CD4-positive, alpha-beta memory T cell (primary cell): ENCODE measurements around the gene TBL3. TPM values are rescaled to one million over a fixed set of nuclear protein-coding genes. Genes with fewer than 3 reads are reported as not detected.

Experiments used
- CTCF ChIA-PET: fragments of 350-600 bp; sonication (Branson Sonifier 250); formaldehyde crosslinking; loops from one replicate; lab custom pipeline; 2021; ENCODE audit warnings: inconsistent platforms; ENCODE audit not compliant: partially characterized antibody; lab: Charles Lee
- POLR2A ChIA-PET: fragments of 350-600 bp; sonication (Branson Sonifier 250); formaldehyde crosslinking; loops from one replicate; lab custom pipeline; 2021; ENCODE audit not compliant: partially characterized antibody; lab: Charles Lee
- DNase-seq, 5 donors: peaks; one replicate each; pipeline versions ENCODE4 v3.0.0 to v3.0.0-alpha.2; 2020 to 2022; ENCODE audit warnings: mixed read lengths in 1 of 5
- H3K27ac ChIP-seq: one replicate; pipeline ENCODE4 v1.7.0; 2013; ENCODE audit warnings: low read depth, low read length
- H3K27me3 ChIP-seq: 2 replicates; pipeline ENCODE4 v1.7.0; 2013; ENCODE audit warnings: mild to moderate bottlenecking, low read length, moderate library complexity; ENCODE audit not compliant: insufficient read depth
- H3K36me3 ChIP-seq: 2 replicates; pipeline ENCODE4 v1.7.0; 2013; ENCODE audit warnings: mild to moderate bottlenecking, low read length, moderate library complexity; ENCODE audit not compliant: insufficient read depth
- H3K4me1 ChIP-seq: 2 replicates; pipeline ENCODE4 v1.7.0; 2013; ENCODE audit warnings: mild to moderate bottlenecking, low read length, moderate library complexity; ENCODE audit not compliant: insufficient read depth
- H3K4me3 ChIP-seq, 2 donors: one replicate each; pipeline ENCODE4 v1.7.0; 2013; ENCODE audit warnings: low read length in 2 of 2, mild to moderate bottlenecking in 1 of 2
- H3K9me3 ChIP-seq, 2 donors: one replicate each; pipeline ENCODE4 v1.7.0; 2013; ENCODE audit warnings: low read length in 2 of 2, control low read depth in 1 of 2; ENCODE audit not compliant: control insufficient read depth in 1 of 2
- H3K27ac Mint-ChIP-seq, 7 donors: one replicate each; pipeline ENCODE4 v1.8.0; 2020 to 2021; ENCODE audit warnings: mixed read lengths in 7 of 7, mild to moderate bottlenecking in 6 of 7, inconsistent platforms in 3 of 7, moderate library complexity in 3 of 7
- H3K27me3 Mint-ChIP-seq, 2 donors: one replicate each; pipeline ENCODE4 v1.8.0; 2020 to 2021; ENCODE audit warnings: mixed read lengths in 2 of 2
- H3K36me3 Mint-ChIP-seq, 2 donors: one replicate each; pipeline ENCODE4 v1.8.0; 2020 to 2021; ENCODE audit warnings: mixed read lengths in 2 of 2, inconsistent platforms in 1 of 2, mild to moderate bottlenecking in 1 of 2
- H3K4me1 Mint-ChIP-seq, 4 donors: one replicate each; pipeline ENCODE4 v1.8.0; 2020 to 2021; ENCODE audit warnings: mixed read lengths in 4 of 4, mild to moderate bottlenecking in 1 of 4
- H3K4me3 Mint-ChIP-seq, 8 donors: one replicate each; pipeline ENCODE4 v1.8.0; 2020 to 2021; ENCODE audit warnings: mixed read lengths in 8 of 8, mild to moderate bottlenecking in 7 of 8, moderate library complexity in 6 of 8, inconsistent platforms in 3 of 8
- H3K9me3 Mint-ChIP-seq, 8 donors: one replicate each; pipeline ENCODE4 v1.8.0; 2020 to 2021; ENCODE audit warnings: mixed read lengths in 8 of 8, mild to moderate bottlenecking in 5 of 8, inconsistent platforms in 3 of 8, moderate library complexity in 1 of 8
- intact Hi-C: fragments of 100-400 bp; cut with micrococcal nuclease; formaldehyde crosslinking; loops from one replicate; pipeline ENCODE4 v1.15.1; 2023
- polyA plus RNA-seq, 2 donors: library from polyadenylated mRNA; unstranded; fragments of 300-500 nt; fragmentation: Illumina TruSeq; gene quantifications; one replicate each; pipeline ENCODE4 v1.2.3, GENCODE V29; 2021
- total RNA-seq, 2 experiments: library from RNA; stranded (reverse); gene quantifications; one replicate each; pipeline ENCODE4 v1.2.3, GENCODE V29; 2021

The TBL3 gene
- total and polyA plus RNA-seq, 4 experiments from 2014 or later, result 33.2 to 47.6 (median 39.5) TPM

- Histone ChIP-seq H3K36me3 (peaks cover 38% of the 10 kb centered on the region), H3K4me3 (no peak overlapping the region), H3K27me3 (no peaks in the 10 kb centered on the region), H3K27ac (no peak overlapping the region), H3K4me1 (peaks cover 7% of the 10 kb centered on the region), H3K9me3 (no peaks in the 10 kb centered on the region)
- Mint-ChIP-seq H3K27ac (no peak overlapping the region), H3K9me3 (no peaks in the 10 kb centered on the region), H3K4me3 (no peak overlapping the region), H3K36me3 (peaks cover 14 to 18% of the 10 kb centered on the region in 2 donors), H3K27me3 (no peaks in the 10 kb centered on the region), H3K4me1 (peaks cover 0 to 7% (median 0%) of the 10 kb centered on the region in 4 donors)
- POLR2A ChIA-PET, result interaction anchor here (0.6 kb wide), 1 partner anchor 33 kb away, joined by 3 read pairs; no protein-coding TSS in a partner anchor
- intact Hi-C loops, result no loop called here
- DNase-seq, result no peak
- CTCF ChIA-PET, result no interaction called here
Observed at GRCh38 chr16:1998852-1999801, 27.3 kb downstream of the TBL3 start.

- POLR2A ChIA-PET, result interaction anchor here (0.8 kb wide), 1 partner anchor 35 kb away, joined by 3 read pairs; the partner anchor contains the start of gene RPS2
Observed at GRCh38 chr16:1999866-2000514, 28.1 kb downstream of the TBL3 start.

GRCh38 chr16:2001035-2001434, 29.2 kb downstream of the TBL3 start:
- no peak overlapping the region for H3K4me3 Mint-ChIP-seq

More at GRCh38 chr16:1999866-2000514, 28.1 kb downstream of the TBL3 start:
- intact Hi-C loops, result no loop called here
- no peak overlapping the region for H3K4me3 ChIP-seq
- no peak for DNase-seq
- Mint-ChIP-seq H3K4me1 (peaks cover 0 to 12% (median 0%) of the 10 kb centered on the region in 4 donors), H3K27ac (no peak overlapping the region), H3K27me3 (no peaks in the 10 kb centered on the region), H3K9me3 (no peaks in the 10 kb centered on the region), H3K4me3 (no peak overlapping the region), H3K36me3 (peaks cover 14 to 20% of the 10 kb centered on the region in 2 donors)
- no peak overlapping the region for H3K27ac ChIP-seq
- peaks cover 12% of the 10 kb centered on the region for H3K4me1 ChIP-seq
- CTCF ChIA-PET, result no interaction called here
- peaks cover 38% of the 10 kb centered on the region for H3K36me3 ChIP-seq
- no peaks in the 10 kb centered on the region for H3K9me3 ChIP-seq
- H3K27me3 ChIP-seq, result no peaks in the 10 kb centered on the region

GRCh38 chr16:2001456-2002355, 29.9 kb downstream of the TBL3 start:
- intact Hi-C loops, result no loop called here
- Histone ChIP-seq H3K4me3 (no peak overlapping the region), H3K27me3 (no peaks in the 10 kb centered on the region), H3K27ac (no peak overlapping the region), H3K9me3 (no peaks in the 10 kb centered on the region), H3K36me3 (peaks cover 38% of the 10 kb centered on the region), H3K4me1 (peaks cover 17% of the 10 kb centered on the region)
- no peak overlapping the region for H3K27ac Mint-ChIP-seq
- ChIA-PET POLR2A (no interaction called here), CTCF (interaction anchor here (4.9 kb wide), 1 partner anchor 138 kb away, joined by 44 read pairs; no protein-coding TSS in a partner anchor)
- DNase-seq, result no peak
- H3K4me3 Mint-ChIP-seq, result no peak overlapping the region
- peaks cover 5 to 24% (median 9%) of the 10 kb centered on the region in 4 donors for H3K4me1 Mint-ChIP-seq
- peaks cover 14 to 20% of the 10 kb centered on the region in 2 donors for H3K36me3 Mint-ChIP-seq
- H3K9me3 Mint-ChIP-seq, result no peaks in the 10 kb centered on the region
- no peaks in the 10 kb centered on the region for H3K27me3 Mint-ChIP-seq

More at GRCh38 chr16:2001035-2001434, 29.2 kb downstream of the TBL3 start:
- Histone ChIP-seq H3K36me3 (peaks cover 38% of the 10 kb centered on the region), H3K4me3 (no peak overlapping the region), H3K4me1 (peaks cover 13% of the 10 kb centered on the region), H3K9me3 (no peaks in the 10 kb centered on the region), H3K27ac (no peak overlapping the region), H3K27me3 (no peaks in the 10 kb centered on the region)
- POLR2A ChIA-PET, result interaction anchor here (0.8 kb wide), 1 partner anchor 36 kb away, joined by 3 read pairs; the partner anchor contains the start of gene RPS2
- CTCF ChIA-PET, result no interaction called here
- H3K27me3 Mint-ChIP-seq, result no peaks in the 10 kb centered on the region
- DNase-seq, result no peak
- H3K36me3 Mint-ChIP-seq, result peaks cover 14 to 20% of the 10 kb centered on the region in 2 donors
- H3K9me3 Mint-ChIP-seq, result no peaks in the 10 kb centered on the region
- H3K4me1 Mint-ChIP-seq, result peaks cover 2 to 18% (median 4%) of the 10 kb centered on the region in 4 donors
- intact Hi-C loops, result no loop called here
- H3K27ac Mint-ChIP-seq, result peak overlapping the region in 1 of 7 donors; percentile 7

GRCh38 chr16:2002406-2003230, 30.8 kb downstream of the TBL3 start:
- no peaks in the 10 kb centered on the region for H3K9me3 Mint-ChIP-seq
- H3K9me3 ChIP-seq, result no peaks in the 10 kb centered on the region
- peak overlapping the region in 1 of 7 donors; percentile 24 for H3K27ac Mint-ChIP-seq
- peaks cover 26% of the 10 kb centered on the region for H3K4me1 ChIP-seq
- no peak overlapping the region for H3K4me3 ChIP-seq
- no peaks in the 10 kb centered on the region for H3K27me3 Mint-ChIP-seq
- no peaks in the 10 kb centered on the region for H3K27me3 ChIP-seq
- peaks cover 11 to 17% of the 10 kb centered on the region in 2 donors for H3K36me3 Mint-ChIP-seq
- CTCF ChIA-PET, result interaction anchor here (1.0 to 4.9 kb wide), 12 partner anchors 8 to 152 kb away, joined by 3 to 44 read pairs (median 8); partner anchors contain the start of genes GFER, RNF151 and TRAF7
- POLR2A ChIA-PET, result interaction anchor here (1.4 to 3.8 kb wide), 3 partner anchors 9 to 152 kb away, joined by 3 to 25 read pairs (median 14); partner anchors contain the start of gene TRAF7
- peaks cover 7 to 33% (median 16%) of the 10 kb centered on the region in 4 donors for H3K4me1 Mint-ChIP-seq
- peaks cover 34% of the 10 kb centered on the region for H3K36me3 ChIP-seq
- H3K4me3 Mint-ChIP-seq, result no peak overlapping the region
- no peak for DNase-seq
- H3K27ac ChIP-seq, result no peak overlapping the region
- intact Hi-C loops, result no loop called here
